GM12892 (cell line): Measurements from ENCODE around the gene RAB28.

Experiments used
- POLR2A ChIP-seq: IDR thresholded peaks from 2 replicates; pipeline ENCODE4 v1.6.1; 2011; ENCODE audit warnings: low read depth, low read length, control low read depth
- POLR2AphosphoS5 ChIP-seq: IDR thresholded peaks from 2 replicates; pipeline ENCODE4 v1.6.1; 2011; ENCODE audit warnings: low read depth, low read length, control low read depth
- TAF1 ChIP-seq: IDR thresholded peaks from 2 replicates; pipeline ENCODE4 v1.6.1; 2011; ENCODE audit warnings: low read depth, mild to moderate bottlenecking, control low read depth, low read length, borderline replicate concordance

- TF ChIP-seq POLR2A = no peak
- no peak for TF ChIP-seq POLR2AphosphoS5
- TF ChIP-seq TAF1 = no peak
Measured at GRCh38 chr4:13344216-13344615, 139.9 kb downstream of the RAB28 start.
